WTC11 (cell line): Measurements from ENCODE around the gene USP13. TPM values are rescaled to one million over a fixed set of nuclear protein-coding genes. Genes with fewer than 3 reads are reported as not detected.

ENCODE experiments used
- ATAC-seq: fragments of 200-7000 bp; cut with Tn5 transposase; 2 replicates; pipeline ENCODE4 v1.10.0; 2021; ENCODE audit warnings: mild to moderate bottlenecking, moderate library complexity
- CTCF ChIA-PET: fragments of 300-600 bp; sonication (Branson Sonifier 250); formaldehyde crosslinking; loops from one replicate; lab custom pipeline; 2021; ENCODE audit warnings: antibody characterized with exemption; lab: Charles Lee
- POLR2A ChIA-PET: fragments of 350-600 bp; sonication (Branson Sonifier 250); formaldehyde crosslinking; loops from one replicate; lab custom pipeline; 2021; ENCODE audit warnings: antibody characterized with exemption; lab: Charles Lee
- DNase-seq: peaks from one replicate; pipeline ENCODE4 v3.0.0; 2021; ENCODE audit warnings: low spot score
- H3K27ac Mint-ChIP-seq: 2 replicates; pipeline ENCODE4 v1.8.0; 2021; ENCODE audit warnings: mixed read lengths
- H3K27me3 Mint-ChIP-seq: 2 replicates; pipeline ENCODE4 v1.8.0; 2021; ENCODE audit warnings: low read depth, mild to moderate bottlenecking, moderate library complexity, mixed read lengths
- H3K36me3 Mint-ChIP-seq: 2 replicates; pipeline ENCODE4 v1.8.0; 2021; ENCODE audit warnings: mixed read lengths
- H3K4me1 Mint-ChIP-seq: 2 replicates; pipeline ENCODE4 v1.8.0; 2022; ENCODE audit warnings: mixed read lengths
- H3K4me3 Mint-ChIP-seq: 2 replicates; pipeline ENCODE4 v1.8.0; 2021; ENCODE audit warnings: mild to moderate bottlenecking, moderate library complexity, mixed read lengths
- H3K9me3 Mint-ChIP-seq: 2 replicates; pipeline ENCODE4 v1.8.0; 2021; ENCODE audit warnings: mixed read lengths
- CREM ChIP-seq: sonication (generic); formaldehyde crosslinking; IDR thresholded peaks from 2 replicates; pipeline ENCODE4 v1.8.1; 2022; ENCODE audit warnings: mild to moderate bottlenecking, missing genetic modification reagents, moderate library complexity
- FOXK1 ChIP-seq: sonication (generic); formaldehyde crosslinking; IDR thresholded peaks from 2 replicates; pipeline ENCODE4 v1.8.0; 2022; ENCODE audit warnings: mild to moderate bottlenecking, moderate library complexity, missing genetic modification reagents
- GABPB1 ChIP-seq: sonication (generic); formaldehyde crosslinking; IDR thresholded peaks from 2 replicates; pipeline ENCODE4 v1.8.1; 2023; ENCODE audit warnings: mild to moderate bottlenecking, missing genetic modification reagents
- GRHL2 ChIP-seq: fragments of 250-450 bp; sonication (Bioruptor Pico); IDR thresholded peaks from 2 replicates; pipeline ENCODE4 v1.8.0; 2022; ENCODE audit warnings: mild to moderate bottlenecking, moderate library complexity; ENCODE audit not compliant: insufficient replicate concordance, severe bottlenecking
- HMGA2 ChIP-seq: fragments of 250-450 bp; sonication (Bioruptor Pico); IDR thresholded peaks from 2 replicates; pipeline ENCODE4 v1.4.0; 2021; ENCODE audit warnings: mild to moderate bottlenecking, moderate library complexity
- JAZF1 ChIP-seq: fragments of 250-450 bp; sonication (Bioruptor Pico); IDR thresholded peaks from 2 replicates; pipeline ENCODE4 v1.9.0; 2021; ENCODE audit warnings: moderate library complexity, mild to moderate bottlenecking, inconsistent platforms
- MXD4 ChIP-seq: fragments of 250-450 bp; sonication (Bioruptor Pico); IDR thresholded peaks from 2 replicates; pipeline ENCODE4 v1.8.0; 2021; ENCODE audit warnings: mild to moderate bottlenecking, moderate library complexity, borderline replicate concordance
- MYBL2 ChIP-seq: sonication (generic); formaldehyde crosslinking; IDR thresholded peaks from 2 replicates; pipeline ENCODE4 v1.8.1; 2023; ENCODE audit warnings: mild to moderate bottlenecking, moderate library complexity, missing genetic modification reagents
- NFYB ChIP-seq: sonication (generic); formaldehyde crosslinking; conservative IDR thresholded peaks from 2 replicates; pipeline ENCODE4 v1.8.0; 2022; ENCODE audit warnings: low read depth, missing genetic modification reagents
- NR1H2 ChIP-seq: sonication (generic); formaldehyde crosslinking; IDR thresholded peaks from 2 replicates; pipeline ENCODE4 v1.9.0; 2021; ENCODE audit warnings: mild to moderate bottlenecking, moderate library complexity, missing genetic modification reagents
- RELA ChIP-seq: sonication (generic); formaldehyde crosslinking; IDR thresholded peaks from 2 replicates; pipeline ENCODE4 v1.8.1; 2022; ENCODE audit warnings: missing genetic modification reagents, mild to moderate bottlenecking, borderline replicate concordance
- RORB ChIP-seq: fragments of 250-450 bp; sonication (Bioruptor Pico); IDR thresholded peaks from 2 replicates; pipeline ENCODE4 v1.9.0; 2021; ENCODE audit warnings: mild to moderate bottlenecking
- TEAD4 ChIP-seq: sonication (generic); formaldehyde crosslinking; IDR thresholded peaks from 2 replicates; pipeline ENCODE4 v1.8.0; 2022; ENCODE audit warnings: mild to moderate bottlenecking, missing genetic modification reagents
- ZNF121 ChIP-seq: sonication (generic); formaldehyde crosslinking; IDR thresholded peaks from 2 replicates; pipeline ENCODE4 v1.8.0; 2023; ENCODE audit warnings: missing genetic modification reagents
- ZNF219 ChIP-seq: sonication (generic); formaldehyde crosslinking; IDR thresholded peaks from 2 replicates; pipeline ENCODE4 v1.8.0; 2023; ENCODE audit warnings: missing genetic modification reagents, mild to moderate bottlenecking, borderline replicate concordance
- ZNF232 ChIP-seq: sonication (generic); formaldehyde crosslinking; IDR thresholded peaks from 2 replicates; pipeline ENCODE4 v1.8.0; 2022; ENCODE audit warnings: mild to moderate bottlenecking, missing genetic modification reagents
- ZNF263 ChIP-seq: sonication (generic); formaldehyde crosslinking; IDR thresholded peaks from 2 replicates; pipeline ENCODE4 v1.8.1; 2022; ENCODE audit warnings: low read depth, mild to moderate bottlenecking, moderate library complexity, missing genetic modification reagents
- total RNA-seq: library from RNA; stranded (reverse); gene quantifications from 3 replicates; pipeline ENCODE4 v1.2.3, GENCODE V29; 2021
- TF ChIP-seq, protein P1 (sequence below): sonication (generic); formaldehyde crosslinking; IDR thresholded peaks from 2 replicates; pipeline ENCODE4 v1.8.0; 2023; ENCODE audit warnings: missing genetic modification reagents
- TF ChIP-seq, protein P2 (sequence below): fragments of 250-450 bp; sonication (Bioruptor Pico); conservative IDR thresholded peaks from 2 replicates; pipeline ENCODE4 v1.9.0; 2021; ENCODE audit warnings: mild to moderate bottlenecking
- TF ChIP-seq, protein P3 (sequence below): fragments of 250-450 bp; sonication (Bioruptor Pico); IDR thresholded peaks from 2 replicates; pipeline ENCODE4 v1.9.0; 2021; ENCODE audit warnings: mild to moderate bottlenecking
- TF ChIP-seq, protein P4 (sequence below): sonication (generic); formaldehyde crosslinking; IDR thresholded peaks from 2 replicates; pipeline ENCODE4 v1.8.0; 2022; ENCODE audit warnings: mild to moderate bottlenecking, missing genetic modification reagents
- TF ChIP-seq, protein P5 (sequence below): sonication (generic); formaldehyde crosslinking; IDR thresholded peaks from 2 replicates; pipeline ENCODE4 v1.8.1; 2023; ENCODE audit warnings: mild to moderate bottlenecking, missing genetic modification reagents
- TF ChIP-seq, protein P6 (sequence below): sonication (generic); formaldehyde crosslinking; IDR thresholded peaks from 2 replicates; pipeline ENCODE4 v1.8.1; 2022; ENCODE audit warnings: low read depth, mild to moderate bottlenecking, moderate library complexity, missing genetic modification reagents, borderline replicate concordance
- TF ChIP-seq, protein P7 (sequence below): sonication (generic); formaldehyde crosslinking; IDR thresholded peaks from 2 replicates; pipeline ENCODE4 v1.8.1; 2023; ENCODE audit warnings: mild to moderate bottlenecking, missing genetic modification reagents, moderate library complexity

The USP13 gene
- total RNA-seq, 1 experiment from 2014 or later, result 26.8 TPM

DNA sequence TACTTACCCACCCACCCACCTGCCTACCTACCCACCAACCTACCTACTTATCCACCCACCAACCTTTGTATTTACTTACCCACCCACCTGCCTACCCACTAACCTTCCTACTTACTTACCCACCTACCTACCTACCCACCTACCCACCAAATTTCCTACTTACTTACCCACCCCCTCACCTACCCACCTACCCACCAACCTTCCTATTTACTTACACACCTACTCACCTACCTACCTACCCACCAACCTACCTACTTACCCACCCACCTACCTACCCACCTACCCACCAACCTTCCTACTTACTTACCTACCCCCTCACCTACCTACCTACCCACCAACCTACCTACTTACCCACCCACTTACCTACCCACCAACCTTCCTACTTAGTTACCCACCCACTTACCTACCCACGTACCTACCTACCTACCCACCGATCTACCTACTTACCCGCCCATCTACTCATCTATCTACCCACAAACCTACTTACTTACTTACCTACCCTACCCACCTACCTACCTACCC lies 179.6 kb downstream of the USP13 start:
- Mint-ChIP-seq H3K36me3 (no peaks in the 10 kb centered on the region), H3K9me3 (no peaks in the 10 kb centered on the region), H3K4me1 (peaks cover 14% of the 10 kb centered on the region), H3K27me3 (no peaks in the 10 kb centered on the region), H3K4me3 (no peak overlapping the region), H3K27ac (no peak overlapping the region)
- TF ChIP-seq CREM (no peak), RORB (CRISPR knock-in tag) (no peak), FOXK1 (CRISPR knock-in tag) (no peak), ZNF219 (CRISPR knock-in tag) (no peak), RELA (CRISPR knock-in tag) (no peak), NFYB (CRISPR knock-in tag) (no peak), ZNF263 (CRISPR knock-in tag) (no peak), ZNF232 (no peak), HMGA2 (CRISPR knock-in tag) (no peak), MXD4 (no peak)
- TF ChIP-seq, protein P1, sequence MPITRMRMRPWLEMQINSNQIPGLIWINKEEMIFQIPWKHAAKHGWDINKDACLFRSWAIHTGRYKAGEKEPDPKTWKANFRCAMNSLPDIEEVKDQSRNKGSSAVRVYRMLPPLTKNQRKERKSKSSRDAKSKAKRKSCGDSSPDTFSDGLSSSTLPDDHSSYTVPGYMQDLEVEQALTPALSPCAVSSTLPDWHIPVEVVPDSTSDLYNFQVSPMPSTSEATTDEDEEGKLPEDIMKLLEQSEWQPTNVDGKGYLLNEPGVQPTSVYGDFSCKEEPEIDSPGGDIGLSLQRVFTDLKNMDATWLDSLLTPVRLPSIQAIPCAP, result no peak
- TF ChIP-seq, protein P2, sequence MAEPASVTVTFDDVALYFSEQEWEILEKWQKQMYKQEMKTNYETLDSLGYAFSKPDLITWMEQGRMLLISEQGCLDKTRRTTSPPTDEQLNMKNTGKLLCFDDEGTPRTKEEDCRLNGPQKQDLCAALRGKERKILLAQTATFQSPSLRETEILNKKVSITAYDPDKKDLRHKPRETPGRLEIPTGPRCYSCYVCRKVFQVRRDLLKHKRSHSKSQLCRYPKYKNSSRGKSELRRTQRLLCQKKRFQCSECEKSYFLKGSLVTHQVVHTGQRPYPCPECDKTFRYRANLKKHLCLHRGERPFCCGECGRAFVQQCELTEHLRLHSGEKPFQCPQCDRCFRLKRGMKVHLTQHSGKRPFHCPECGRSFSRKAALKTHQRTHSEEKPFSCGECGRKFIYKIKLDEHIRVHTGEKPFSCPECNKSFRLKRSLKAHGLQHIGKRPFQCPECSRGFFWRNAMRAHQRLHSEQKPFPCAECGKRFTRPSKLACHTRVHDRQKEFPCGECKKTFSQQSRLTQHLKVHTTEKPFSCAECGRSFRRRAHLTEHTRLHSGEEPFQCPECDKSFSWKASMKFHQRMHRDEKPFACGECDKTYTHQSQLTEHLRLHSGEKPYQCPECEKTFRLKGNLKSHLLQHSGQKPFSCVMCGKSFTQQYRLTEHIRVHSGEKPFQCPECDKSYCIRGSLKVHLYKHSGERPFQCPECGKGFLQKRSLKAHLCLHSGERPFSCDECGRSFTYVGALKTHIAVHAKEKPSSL (CRISPR knock-in tag), result no peak
- ATAC-seq (no peak), DNase-seq (no peak)
- POLR2A ChIA-PET, result no interaction called here
- CTCF ChIA-PET, result no interaction called here

DNA sequence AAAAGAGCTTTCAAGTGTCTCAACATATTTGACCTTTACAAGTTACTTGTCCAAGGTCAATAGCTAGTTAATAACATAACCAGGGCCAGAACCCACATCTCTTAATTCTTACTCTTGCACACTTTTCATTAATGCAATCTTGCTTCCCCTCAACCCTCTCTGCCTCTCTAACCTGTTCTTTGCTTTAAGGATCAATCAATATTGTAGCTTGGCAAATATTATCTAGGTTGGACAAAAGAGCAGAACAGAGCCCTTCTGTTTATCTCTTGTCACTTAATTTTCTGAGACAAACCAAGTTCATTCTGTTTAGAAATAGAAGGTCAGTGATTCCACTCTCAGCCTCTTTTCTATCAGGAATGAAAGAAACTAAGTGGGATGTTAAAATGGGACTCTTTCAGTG lies 180.5 kb downstream of the USP13 start:
- POLR2A ChIA-PET, result no interaction called here
- H3K36me3 Mint-ChIP-seq, result no peaks in the 10 kb centered on the region
- no peak for ATAC-seq
- TF ChIP-seq, protein P3, sequence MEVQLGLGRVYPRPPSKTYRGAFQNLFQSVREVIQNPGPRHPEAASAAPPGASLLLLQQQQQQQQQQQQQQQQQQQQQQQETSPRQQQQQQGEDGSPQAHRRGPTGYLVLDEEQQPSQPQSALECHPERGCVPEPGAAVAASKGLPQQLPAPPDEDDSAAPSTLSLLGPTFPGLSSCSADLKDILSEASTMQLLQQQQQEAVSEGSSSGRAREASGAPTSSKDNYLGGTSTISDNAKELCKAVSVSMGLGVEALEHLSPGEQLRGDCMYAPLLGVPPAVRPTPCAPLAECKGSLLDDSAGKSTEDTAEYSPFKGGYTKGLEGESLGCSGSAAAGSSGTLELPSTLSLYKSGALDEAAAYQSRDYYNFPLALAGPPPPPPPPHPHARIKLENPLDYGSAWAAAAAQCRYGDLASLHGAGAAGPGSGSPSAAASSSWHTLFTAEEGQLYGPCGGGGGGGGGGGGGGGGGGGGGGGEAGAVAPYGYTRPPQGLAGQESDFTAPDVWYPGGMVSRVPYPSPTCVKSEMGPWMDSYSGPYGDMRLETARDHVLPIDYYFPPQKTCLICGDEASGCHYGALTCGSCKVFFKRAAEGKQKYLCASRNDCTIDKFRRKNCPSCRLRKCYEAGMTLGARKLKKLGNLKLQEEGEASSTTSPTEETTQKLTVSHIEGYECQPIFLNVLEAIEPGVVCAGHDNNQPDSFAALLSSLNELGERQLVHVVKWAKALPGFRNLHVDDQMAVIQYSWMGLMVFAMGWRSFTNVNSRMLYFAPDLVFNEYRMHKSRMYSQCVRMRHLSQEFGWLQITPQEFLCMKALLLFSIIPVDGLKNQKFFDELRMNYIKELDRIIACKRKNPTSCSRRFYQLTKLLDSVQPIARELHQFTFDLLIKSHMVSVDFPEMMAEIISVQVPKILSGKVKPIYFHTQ (CRISPR knock-in tag), result no peak
- TF ChIP-seq TEAD4 (CRISPR knock-in tag), result no peak
- TF ChIP-seq, protein P4, sequence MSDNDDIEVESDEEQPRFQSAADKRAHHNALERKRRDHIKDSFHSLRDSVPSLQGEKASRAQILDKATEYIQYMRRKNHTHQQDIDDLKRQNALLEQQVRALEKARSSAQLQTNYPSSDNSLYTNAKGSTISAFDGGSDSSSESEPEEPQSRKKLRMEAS, result no peak
- TF ChIP-seq, protein P5, sequence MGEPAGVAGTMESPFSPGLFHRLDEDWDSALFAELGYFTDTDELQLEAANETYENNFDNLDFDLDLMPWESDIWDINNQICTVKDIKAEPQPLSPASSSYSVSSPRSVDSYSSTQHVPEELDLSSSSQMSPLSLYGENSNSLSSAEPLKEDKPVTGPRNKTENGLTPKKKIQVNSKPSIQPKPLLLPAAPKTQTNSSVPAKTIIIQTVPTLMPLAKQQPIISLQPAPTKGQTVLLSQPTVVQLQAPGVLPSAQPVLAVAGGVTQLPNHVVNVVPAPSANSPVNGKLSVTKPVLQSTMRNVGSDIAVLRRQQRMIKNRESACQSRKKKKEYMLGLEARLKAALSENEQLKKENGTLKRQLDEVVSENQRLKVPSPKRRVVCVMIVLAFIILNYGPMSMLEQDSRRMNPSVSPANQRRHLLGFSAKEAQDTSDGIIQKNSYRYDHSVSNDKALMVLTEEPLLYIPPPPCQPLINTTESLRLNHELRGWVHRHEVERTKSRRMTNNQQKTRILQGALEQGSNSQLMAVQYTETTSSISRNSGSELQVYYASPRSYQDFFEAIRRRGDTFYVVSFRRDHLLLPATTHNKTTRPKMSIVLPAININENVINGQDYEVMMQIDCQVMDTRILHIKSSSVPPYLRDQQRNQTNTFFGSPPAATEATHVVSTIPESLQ (CRISPR knock-in tag), result no peak
- no peak for TF ChIP-seq GABPB1 (CRISPR knock-in tag)
- TF ChIP-seq ZNF263 (CRISPR knock-in tag), result no peak
- no peak for TF ChIP-seq JAZF1
- no peak for TF ChIP-seq MYBL2
- no peak for TF ChIP-seq NR1H2
- TF ChIP-seq, protein P6, sequence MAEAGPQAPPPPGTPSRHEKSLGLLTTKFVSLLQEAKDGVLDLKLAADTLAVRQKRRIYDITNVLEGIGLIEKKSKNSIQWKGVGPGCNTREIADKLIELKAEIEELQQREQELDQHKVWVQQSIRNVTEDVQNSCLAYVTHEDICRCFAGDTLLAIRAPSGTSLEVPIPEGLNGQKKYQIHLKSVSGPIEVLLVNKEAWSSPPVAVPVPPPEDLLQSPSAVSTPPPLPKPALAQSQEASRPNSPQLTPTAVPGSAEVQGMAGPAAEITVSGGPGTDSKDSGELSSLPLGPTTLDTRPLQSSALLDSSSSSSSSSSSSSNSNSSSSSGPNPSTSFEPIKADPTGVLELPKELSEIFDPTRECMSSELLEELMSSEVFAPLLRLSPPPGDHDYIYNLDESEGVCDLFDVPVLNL (CRISPR knock-in tag), result no peak
- TF ChIP-seq GRHL2, result no peak
- TF ChIP-seq, protein P7, sequence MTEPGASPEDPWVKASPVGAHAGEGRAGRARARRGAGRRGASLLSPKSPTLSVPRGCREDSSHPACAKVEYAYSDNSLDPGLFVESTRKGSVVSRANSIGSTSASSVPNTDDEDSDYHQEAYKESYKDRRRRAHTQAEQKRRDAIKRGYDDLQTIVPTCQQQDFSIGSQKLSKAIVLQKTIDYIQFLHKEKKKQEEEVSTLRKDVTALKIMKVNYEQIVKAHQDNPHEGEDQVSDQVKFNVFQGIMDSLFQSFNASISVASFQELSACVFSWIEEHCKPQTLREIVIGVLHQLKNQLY (CRISPR knock-in tag), result no peak
- no peak for TF ChIP-seq ZNF121 (CRISPR knock-in tag)

More for the DNA sequence above, 180.5 kb downstream of the USP13 start:
- CTCF ChIA-PET, result no interaction called here
- Mint-ChIP-seq H3K4me3 (no peak overlapping the region), H3K27me3 (no peaks in the 10 kb centered on the region), H3K9me3 (no peaks in the 10 kb centered on the region), H3K27ac (no peak overlapping the region), H3K4me1 (peaks cover 14% of the 10 kb centered on the region)
- DNase-seq, result no peak
